HG03108 (cell line): ENCODE measurements around the gene SLC38A11.
"Not testable (repeated sequence)": the region's sequence is repeated elsewhere in the genome, so short reads cannot be mapped to it uniquely, and the experiment has no call there.

Experiments used
- ATAC-seq: cut with Tn5 transposase; IDR thresholded peaks from one replicate; pipeline ENCODE4 v1.9.1; 2021; ENCODE audit warnings: moderate library complexity; ENCODE audit not compliant: unreplicated experiment

The SLC38A11 gene

GRCh38 chr2:164954954-164955701, at the start of gene SLC38A11:
Gene SLC38A11 (minus strand): TSS chr2:164955525. CDS start chr2:164955247, 278 bp downstream.
- no peak for ATAC-seq

- no peak for ATAC-seq
Measured at GRCh38 chr2:165003443-165004130, 48.3 kb upstream of the SLC38A11 start.

DNA sequence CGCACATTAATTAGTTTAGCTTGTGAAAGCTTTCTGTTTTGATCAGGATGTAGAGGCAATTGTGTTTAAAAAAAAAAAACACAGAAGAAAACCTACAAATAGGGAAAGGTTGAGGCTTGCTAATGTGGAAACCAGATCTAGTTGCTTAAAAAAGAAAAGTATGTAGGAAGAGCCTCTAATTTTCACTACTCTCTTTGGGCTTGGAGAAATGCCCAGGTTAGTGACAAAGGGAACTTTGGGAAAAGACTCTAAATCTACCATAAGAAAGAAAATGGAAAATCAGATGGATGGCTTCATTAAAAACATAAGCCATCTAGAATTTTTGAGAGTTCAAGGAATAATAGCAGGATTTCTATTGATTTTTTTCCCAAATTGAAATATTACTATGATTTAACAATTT, 47.3 kb upstream of the SLC38A11 start:
- ATAC-seq = no peak

GRCh38 chr2:164994664-164995299, 39.5 kb upstream of the SLC38A11 start:
- not testable (repeated sequence) for ATAC-seq

GRCh38 chr2:164993287-164994016, 38.1 kb upstream of the SLC38A11 start:
- ATAC-seq = no peak

DNA sequence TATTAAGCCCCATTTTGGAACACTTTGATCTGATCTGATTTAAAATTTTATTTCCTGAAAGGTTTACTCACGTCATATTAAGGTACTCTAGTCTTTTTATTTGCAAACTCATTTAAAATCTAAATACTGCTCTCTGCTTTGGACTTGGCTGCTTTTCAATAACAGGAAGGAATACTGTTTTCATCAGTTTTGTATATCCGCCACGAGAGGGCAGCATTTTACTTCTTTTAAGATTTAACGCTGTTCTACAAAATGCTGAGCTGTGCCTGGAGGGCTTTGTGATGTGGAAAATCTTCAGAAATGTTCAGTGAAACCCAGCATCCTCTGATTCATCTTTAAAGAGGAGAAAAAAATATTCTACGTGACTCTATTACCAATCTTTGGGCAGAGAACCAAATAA, 37.5 kb upstream of the SLC38A11 start:
- no peak for ATAC-seq

GRCh38 chr2:164992093-164992454, 36.7 kb upstream of the SLC38A11 start:
- ATAC-seq = not testable (repeated sequence)

DNA sequence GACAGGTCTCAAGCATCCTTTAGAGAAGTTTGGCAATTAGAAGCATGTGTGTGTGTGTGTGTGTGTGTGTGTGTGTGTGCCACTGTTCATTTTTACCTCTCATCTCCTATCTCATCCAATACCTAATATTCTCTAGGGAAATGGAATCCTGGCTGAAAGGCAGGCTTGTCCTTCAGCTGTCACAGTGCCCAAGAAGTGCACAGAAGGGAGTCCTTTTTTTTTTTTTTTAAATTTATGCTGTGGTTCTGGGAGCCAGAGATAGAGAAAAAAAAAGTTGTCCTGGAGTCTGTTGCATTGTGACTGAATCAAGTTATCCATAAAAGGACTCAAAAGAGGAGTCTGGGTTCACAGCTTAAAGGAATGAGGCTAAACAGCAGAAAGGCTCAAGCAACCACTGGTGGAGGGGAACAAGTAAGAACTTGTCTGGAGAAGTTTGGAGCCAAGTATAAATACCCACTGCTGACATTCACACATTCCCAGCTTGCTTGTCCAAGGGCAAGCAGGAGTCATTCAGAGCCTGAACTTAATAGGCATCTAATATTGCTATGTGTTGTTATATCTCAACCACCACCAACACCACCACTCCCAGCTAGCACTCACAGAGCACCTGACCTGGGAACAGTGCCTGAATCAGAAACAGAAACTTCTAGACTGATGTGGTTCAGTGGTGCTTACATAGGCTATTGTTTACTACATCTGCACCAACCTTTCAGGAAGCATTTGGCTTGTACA, 36.2 kb upstream of the SLC38A11 start:
- peak; percentile 91 for ATAC-seq

GRCh38 chr2:164990953-164991352, 35.6 kb upstream of the SLC38A11 start:
- ATAC-seq = not testable (repeated sequence)

DNA sequence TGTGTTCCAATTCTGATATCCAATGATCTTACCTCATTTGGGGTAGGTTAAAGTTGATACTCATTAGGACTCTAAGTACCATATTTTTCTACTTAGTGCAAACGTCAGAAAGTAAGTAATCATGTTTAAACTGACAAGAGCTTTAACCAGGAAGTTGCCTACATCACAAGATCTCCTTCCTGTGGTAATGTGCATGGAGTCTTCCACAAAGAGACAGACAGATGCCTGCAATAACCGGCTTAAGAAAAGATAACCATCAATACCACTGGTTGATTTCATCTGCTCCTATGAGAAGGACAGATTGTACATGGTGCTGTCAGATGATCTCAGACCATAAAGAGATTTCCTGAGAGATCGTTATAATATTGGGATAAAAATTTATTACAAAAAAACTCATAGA, 33.5 kb upstream of the SLC38A11 start:
- not testable (repeated sequence) for ATAC-seq

DNA sequence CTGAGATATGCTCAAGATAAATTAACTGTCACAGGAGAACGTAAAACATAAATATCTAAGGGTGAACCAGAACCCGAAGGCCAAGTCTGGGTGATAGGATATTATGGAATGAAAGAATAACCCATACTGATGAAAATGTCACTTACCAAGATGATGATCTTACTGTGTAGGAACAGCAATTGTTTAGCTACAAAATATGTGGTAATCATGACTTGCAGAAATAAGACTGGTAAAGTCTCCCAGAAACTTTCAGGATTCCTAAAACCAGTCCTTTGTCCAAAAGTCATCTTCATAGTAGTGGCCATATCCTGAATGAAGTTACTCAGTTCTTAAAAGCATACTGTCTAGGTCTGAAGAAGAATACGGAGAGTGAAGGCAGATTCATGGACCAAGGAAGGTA, 30.7 kb upstream of the SLC38A11 start:
- ATAC-seq = not testable (repeated sequence)

DNA sequence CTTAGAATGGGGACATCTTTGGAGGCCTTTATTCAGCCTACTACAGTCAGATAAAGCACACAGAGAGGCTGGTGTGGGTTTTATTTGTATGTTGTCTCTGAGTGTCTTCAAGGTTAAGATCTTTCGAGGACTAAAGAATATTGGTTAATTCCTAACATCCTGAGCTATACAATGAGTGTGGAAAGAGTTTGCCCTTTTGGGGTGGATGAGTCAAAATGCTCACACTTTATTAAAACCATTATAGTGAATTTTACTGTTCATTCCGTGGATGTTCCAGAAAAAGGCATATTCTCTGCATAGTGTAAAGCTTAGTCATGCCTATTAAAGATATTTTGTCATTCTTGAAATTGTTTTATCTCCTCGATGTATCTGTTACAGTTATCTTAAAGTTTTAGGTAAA, 29.1 kb upstream of the SLC38A11 start:
- ATAC-seq = no peak

GRCh38 chr2:164981217-164981990, 26.1 kb upstream of the SLC38A11 start:
- ATAC-seq = no peak

- not testable (repeated sequence) for ATAC-seq
Measured at GRCh38 chr2:164980688-164981087, 25.4 kb upstream of the SLC38A11 start.

- ATAC-seq = no peak
Measured at GRCh38 chr2:164979113-164979512, 23.8 kb upstream of the SLC38A11 start.

DNA sequence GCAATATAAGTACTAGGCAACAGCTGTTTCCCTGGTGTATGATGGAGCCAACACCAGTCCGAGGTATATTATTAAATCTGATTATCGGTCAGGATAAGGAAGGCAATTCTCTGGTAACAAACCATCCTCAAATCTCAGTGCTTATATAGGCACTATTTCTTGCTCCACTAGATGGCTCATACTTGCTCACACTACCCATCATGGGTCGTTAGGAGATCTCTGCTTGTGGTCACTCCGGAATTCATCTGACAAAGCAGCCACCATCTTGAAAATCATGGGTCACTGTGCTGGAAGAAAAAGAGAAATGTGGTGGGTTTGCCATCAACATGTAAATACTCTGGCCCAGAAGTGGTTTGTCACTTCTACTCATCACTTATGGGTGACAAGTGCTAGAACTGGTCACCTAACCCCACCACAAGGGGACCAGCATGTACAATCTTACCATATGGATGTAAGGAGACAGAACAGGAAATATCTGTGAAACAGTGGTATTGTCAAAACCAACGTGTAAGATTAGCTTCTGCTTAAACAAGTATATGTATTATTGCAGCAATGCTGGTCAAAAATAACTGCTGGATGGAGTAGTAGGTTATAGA, 21.6 kb upstream of the SLC38A11 start:
- not testable (repeated sequence) for ATAC-seq

DNA sequence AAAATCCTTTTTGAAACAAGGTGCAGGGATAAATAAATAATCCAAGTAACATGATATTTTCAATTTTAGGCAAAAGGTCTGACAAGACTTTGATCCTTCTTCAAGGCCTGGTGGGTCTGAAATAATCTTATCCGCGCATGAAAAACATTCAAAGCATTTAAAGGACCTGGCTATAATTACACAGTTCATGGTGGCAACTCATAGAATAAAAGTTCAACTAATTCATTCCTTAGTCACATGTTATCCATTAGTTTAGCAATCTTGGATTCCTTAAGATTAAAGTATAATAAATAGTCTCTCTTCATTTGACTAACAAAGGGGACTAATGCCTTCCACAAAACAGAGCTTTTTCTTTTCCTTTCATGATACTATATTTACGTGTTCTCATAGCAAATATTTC, 21.0 kb upstream of the SLC38A11 start:
- no peak for ATAC-seq

DNA sequence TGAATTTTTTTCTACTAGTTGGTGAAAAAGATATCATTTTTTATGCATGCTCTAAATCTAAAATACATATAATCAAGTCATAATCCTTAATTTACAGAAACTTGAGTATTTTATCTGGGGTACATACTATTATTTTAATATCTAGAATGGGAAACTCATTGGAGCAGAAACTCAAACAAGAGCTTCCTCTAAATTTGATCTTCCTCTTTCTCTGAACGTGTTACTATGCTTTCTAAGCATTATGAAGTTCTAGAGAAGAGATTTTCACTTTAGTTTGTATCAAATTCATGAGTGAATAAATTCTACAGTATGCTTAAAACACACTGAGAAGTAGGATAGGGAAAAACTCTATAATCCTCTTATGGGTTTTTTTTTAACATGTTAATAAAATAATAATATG, 20.6 kb upstream of the SLC38A11 start:
- no peak for ATAC-seq

DNA sequence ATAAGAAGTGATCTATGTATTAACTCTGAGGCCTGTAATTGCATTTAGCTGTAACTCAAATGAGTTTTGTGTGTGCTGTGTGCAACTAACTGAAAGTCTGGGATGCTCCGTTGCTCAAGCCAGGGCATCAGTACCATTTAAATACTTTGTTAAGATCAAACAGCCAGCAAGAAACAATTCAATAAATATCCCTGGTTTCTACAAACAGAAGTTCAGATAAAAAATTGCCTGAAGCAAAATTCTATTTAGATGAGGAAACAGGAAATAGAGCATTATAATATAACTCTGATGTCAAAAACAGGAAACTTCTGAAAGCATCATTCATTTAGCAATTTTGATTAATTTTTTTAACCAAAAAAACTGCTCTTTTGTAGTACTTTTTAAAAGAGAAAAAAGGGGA, 18.9 kb upstream of the SLC38A11 start:
- no peak for ATAC-seq
